Measurements from ENCODE around the gene IP6K3. TPM values are rescaled to one million over a fixed set of nuclear protein-coding genes. Genes with fewer than 3 reads are reported as not detected.
A peak's percentile ranks its signal among the peaks of the same experiment; 100 is the strongest.

IP6K3 gene
- polyA plus RNA-seq, 3 donors = not detected

DNA sequence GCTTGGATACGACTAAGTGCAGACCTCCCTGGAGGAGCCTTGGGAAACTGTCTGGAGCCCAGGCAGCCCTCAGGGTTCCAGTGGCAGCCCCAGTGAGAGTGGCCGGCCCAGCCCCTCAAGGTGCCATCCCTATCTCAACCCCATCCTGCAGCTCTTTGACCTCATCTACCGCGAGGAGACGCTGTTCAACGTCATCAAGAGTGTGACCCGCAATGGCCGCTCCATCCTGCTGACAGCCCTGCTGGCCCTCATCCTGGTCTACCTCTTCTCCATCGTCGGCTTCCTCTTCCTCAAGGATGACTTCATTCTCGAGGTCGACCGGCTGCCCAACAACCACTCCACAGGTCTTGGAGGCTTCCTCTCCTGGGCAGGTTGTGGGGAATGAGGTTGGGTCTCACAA lies 55.9 kb downstream of the IP6K3 start:
- intact Hi-C loops (cut with micrococcal nuclease) = no loop called here
- Mint-ChIP-seq H3K27ac (no peak overlapping the region), H3K4me3 (no peak overlapping the region), H3K4me1 (peaks cover 18% of the 10 kb centered on the region), H3K9me3 (peaks cover 0 to 2% (median 0%) of the 10 kb centered on the region in 7 donors), H3K27me3 (ENCODE audit: low read depth in 3 of 3) (peaks cover 0 to 4% (median 0%) of the 10 kb centered on the region in 3 donors), H3K36me3 (peaks cover 24 to 49% of the 10 kb centered on the region in 2 donors)
- Histone ChIP-seq H3K9ac (ENCODE audit: insufficient read depth, low read length, poor library complexity, severe bottlenecking) (no peak overlapping the region), H3K4me3 (replicated peaks in 1 of 3; ENCODE audit: low read depth in 2 of 3, low read length in 3 of 3) (no peak overlapping the region), H3K9me3 (replicated peaks in 1 of 2; ENCODE audit: control insufficient read depth in 1 of 2, insufficient read depth in 1 of 2, low read length in 2 of 2) (no peaks in the 10 kb centered on the region), H3K4me1 (ENCODE audit: control insufficient read depth in 1 of 2, insufficient read depth in 2 of 2, low read length in 2 of 2) (peaks cover 4 to 10% of the 10 kb centered on the region in 2 donors), H4K20me1 (ENCODE audit: insufficient read depth, low read length) (no peaks in the 10 kb centered on the region), H3K27ac (ENCODE audit: low read depth in 1 of 2, low read length in 2 of 2) (no peak overlapping the region), H3K27me3 (ENCODE audit: control insufficient read depth in 2 of 2, insufficient read depth in 2 of 2, low read length in 2 of 2) (no peaks in the 10 kb centered on the region), H3K4me2 (replicated peaks; ENCODE audit: extremely low read depth, low read length, poor library complexity, severe bottlenecking) (no peak overlapping the region), H3K36me3 (replicated peaks in 1 of 2; ENCODE audit: control insufficient read depth in 1 of 2, insufficient read depth in 2 of 2, low read length in 2 of 2) (peaks cover 6 to 10% of the 10 kb centered on the region in 2 donors), H2AFZ (ENCODE audit: insufficient read depth, low read depth, low read length, poor library complexity, severe bottlenecking) (no peak overlapping the region), H3K79me2 (ENCODE audit: insufficient read depth, low read length) (no peaks in the 10 kb centered on the region)
- TF ChIP-seq CTCF (IDR thresholded peaks at IDR 0.05) = no peak
- 100% methylated on average over 6 of the region's 13 CpGs for WGBS (ENCODE audit: insufficient coverage)
- no peak for DNase-seq

DNA sequence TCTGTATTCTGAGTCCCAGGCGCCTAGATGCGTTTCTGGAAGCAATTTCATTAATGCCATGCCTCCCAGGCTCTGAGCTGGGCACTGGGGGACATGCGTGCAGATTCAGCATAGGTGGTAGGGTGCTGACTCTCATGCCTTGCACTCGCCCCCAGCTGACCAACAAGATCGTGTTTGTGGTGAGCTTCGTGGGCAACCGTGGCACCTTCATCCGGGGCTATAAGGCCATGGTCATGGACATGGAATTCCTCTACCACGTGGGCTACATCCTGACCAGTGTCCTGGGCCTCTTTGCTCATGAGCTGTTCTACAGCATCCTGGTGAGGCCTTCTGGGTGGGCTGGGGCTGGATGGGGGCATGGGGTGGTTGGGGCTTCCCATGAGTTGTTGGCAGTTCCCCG lies 56.8 kb downstream of the IP6K3 start:
- no peaks in the 10 kb centered on the region for H3K27me3 ChIP-seq (ENCODE audit: control insufficient read depth in 2 of 2, insufficient read depth in 2 of 2, low read length in 2 of 2)
- intact Hi-C loops (cut with micrococcal nuclease) = no loop called here
- Mint-ChIP-seq H3K27me3 (ENCODE audit: low read depth in 3 of 3) (peaks cover 0 to 4% (median 0%) of the 10 kb centered on the region in 3 donors), H3K4me1 (peaks cover 18% of the 10 kb centered on the region), H3K27ac (peak overlapping the region in 1 of 7 donors; percentile 21), H3K9me3 (peaks cover 0 to 2% (median 0%) of the 10 kb centered on the region in 7 donors), H3K36me3 (peaks cover 19 to 53% of the 10 kb centered on the region in 2 donors), H3K4me3 (no peak overlapping the region)
- no peak overlapping the region for H2AFZ ChIP-seq (ENCODE audit: insufficient read depth, low read depth, low read length, poor library complexity, severe bottlenecking)
- no peak for DNase-seq
- no peaks in the 10 kb centered on the region for H3K9me3 ChIP-seq (replicated peaks in 1 of 2; ENCODE audit: control insufficient read depth in 1 of 2, insufficient read depth in 1 of 2, low read length in 2 of 2)
- no peaks in the 10 kb centered on the region for H3K79me2 ChIP-seq (ENCODE audit: insufficient read depth, low read length)
- no peak overlapping the region for H3K27ac ChIP-seq (ENCODE audit: low read depth in 1 of 2, low read length in 2 of 2)
- peaks cover 0 to under 1% of the 10 kb centered on the region in 2 donors for H3K36me3 ChIP-seq (replicated peaks in 1 of 2; ENCODE audit: control insufficient read depth in 1 of 2, insufficient read depth in 2 of 2, low read length in 2 of 2)
- H3K9ac ChIP-seq (ENCODE audit: insufficient read depth, low read length, poor library complexity, severe bottlenecking) = no peak overlapping the region
- 87% methylated on average over 10 of the region's 10 CpGs for WGBS (ENCODE audit: insufficient coverage)
- no peaks in the 10 kb centered on the region for H4K20me1 ChIP-seq (ENCODE audit: insufficient read depth, low read length)
- H3K4me2 ChIP-seq (replicated peaks; ENCODE audit: extremely low read depth, low read length, poor library complexity, severe bottlenecking) = no peak overlapping the region
- peaks cover 4 to 10% of the 10 kb centered on the region in 2 donors for H3K4me1 ChIP-seq (ENCODE audit: control insufficient read depth in 1 of 2, insufficient read depth in 2 of 2, low read length in 2 of 2)
- H3K4me3 ChIP-seq (replicated peaks in 1 of 3; ENCODE audit: low read depth in 2 of 3, low read length in 3 of 3) = no peak overlapping the region
- TF ChIP-seq CTCF (IDR thresholded peaks at IDR 0.05) = no peak

Measured in CD14-positive monocyte (primary cell).